ENCODE data around the gene EXOC3L2. TPM values are rescaled to one million over a fixed set of nuclear protein-coding genes. Genes with fewer than 3 reads are reported as not detected.

Gene EXOC3L2
- total RNA-seq, 1 experiment from 2014 or later, result 0.61 TPM

- no peak for TF ChIP-seq CTCF (conservative IDR thresholded peaks at IDR 0.05)
- Histone ChIP-seq H3K23me2 (ENCODE audit: insufficient read length, low read depth, low read length, poor library complexity, severe bottlenecking) (no peaks in the 10 kb centered on the region), H3K27ac (ENCODE audit: insufficient read length, low read depth, low read length) (no peak overlapping the region), H3K23ac (ENCODE audit: insufficient read length, low read depth, low read length) (no peak overlapping the region), H4K5ac (ENCODE audit: insufficient read length, low read depth, low read length) (no peak overlapping the region), H3K4ac (ENCODE audit: low read depth, low read length) (no peak overlapping the region), H3K4me2 (ENCODE audit: insufficient read depth, insufficient read length, low read length) (no peak overlapping the region), H4K20me1 (ENCODE audit: control insufficient read depth, insufficient read depth, insufficient read length) (no peaks in the 10 kb centered on the region), H4K8ac (replicated peaks; ENCODE audit: insufficient read length, low read depth, low read length) (no peak overlapping the region), H3K56ac (ENCODE audit: insufficient read length, low read depth, low read length) (no peak overlapping the region), H2BK120ac (ENCODE audit: low read depth, low read length, poor library complexity, severe bottlenecking) (no peak overlapping the region), H3K14ac (ENCODE audit: insufficient read depth, low read length) (no peak overlapping the region), H2AFZ (ENCODE audit: low read length) (no peak overlapping the region), H3K4me1 (ENCODE audit: insufficient read depth, low read length) (no peaks in the 10 kb centered on the region), H2AK5ac (ENCODE audit: insufficient read length, low read length) (no peak overlapping the region), H3T11ph (ENCODE audit: low read length) (no peak overlapping the region), H3K18ac (ENCODE audit: insufficient read length, low read depth, low read length) (no peak overlapping the region), H3K9ac (ENCODE audit: extremely low read depth, insufficient read length, low read length) (no peak overlapping the region), H2BK5ac (ENCODE audit: insufficient read length, low read length) (no peak overlapping the region), H3K27me3 (ENCODE audit: insufficient read depth, low read length) (no peaks in the 10 kb centered on the region), H4K91ac (ENCODE audit: insufficient read length, low read depth, low read length) (no peak overlapping the region), H3K79me1 (ENCODE audit: insufficient read depth, low read depth, low read length, poor library complexity, severe bottlenecking) (no peaks in the 10 kb centered on the region), H2BK15ac (ENCODE audit: low read depth, low read length) (no peak overlapping the region), H2BK12ac (ENCODE audit: insufficient read length, low read depth, low read length) (no peak overlapping the region), H3K9me3 (ENCODE audit: control insufficient read depth, low read depth, low read length) (no peaks in the 10 kb centered on the region), H2BK20ac (ENCODE audit: low read depth, low read length, poor library complexity, severe bottlenecking) (no peak overlapping the region), H3K79me2 (ENCODE audit: insufficient read depth, low read length) (no peaks in the 10 kb centered on the region)
- H3K4me1 Mint-ChIP-seq, result peaks cover 0 to 5% of the 10 kb centered on the region in 2 experiments; a peak in 2 of 4 replicates
- H3K36me3 Mint-ChIP-seq (ENCODE audit: insufficient read depth in 1 of 3, low read depth in 3 of 3), result peaks cover 7 to 56% (median 47%) of the 10 kb centered on the region in 3 experiments; a peak in 6 of 7 replicates
- no peaks in the 10 kb centered on the region for H3K27me3 Mint-ChIP-seq (ENCODE audit: low read depth)
- no peak overlapping the region for H3K4me3 Mint-ChIP-seq
- H3K9me3 Mint-ChIP-seq, result no peaks in the 10 kb centered on the region
- no peak overlapping the region for H3K27ac Mint-ChIP-seq
- no peak for DNase-seq
- WGBS (ENCODE audit: extremely low coverage, insufficient read length, low lambda C conversion rate), result no CpG with 5 or more reads among the region's 7 CpGs
These were observed 26.5 kb upstream of the EXOC3L2 start for GRCh38 chr19:45271735-45272108.

Data from H9 (cell line).